Stomach (tissue), 4 donors: ENCODE measurements around the gene PDE9A.

Experiments
- POLR2A ChIP-seq, 4 donors: fragments of 450-650 bp; IDR thresholded peaks; one replicate each; pipeline ENCODE4 v1.6.1; 2016; ENCODE audit warnings: antibody characterized with exemption in 4 of 4, control low read depth in 2 of 4, mild to moderate bottlenecking in 1 of 4, moderate library complexity in 1 of 4
- TF ChIP-seq, protein P1 (sequence below), 7 experiments: fragments of 450-650 bp in 4 of 7; fragments of 200-600 bp in 3 of 7; sonication (generic) in 3 of 7; IDR thresholded peaks; one replicate each; pipeline ENCODE4 v1.5.1; 2016 to 2019; ENCODE audit warnings: antibody characterized with exemption in 7 of 7, control low read depth in 2 of 7, mild to moderate bottlenecking in 1 of 7

DNA sequence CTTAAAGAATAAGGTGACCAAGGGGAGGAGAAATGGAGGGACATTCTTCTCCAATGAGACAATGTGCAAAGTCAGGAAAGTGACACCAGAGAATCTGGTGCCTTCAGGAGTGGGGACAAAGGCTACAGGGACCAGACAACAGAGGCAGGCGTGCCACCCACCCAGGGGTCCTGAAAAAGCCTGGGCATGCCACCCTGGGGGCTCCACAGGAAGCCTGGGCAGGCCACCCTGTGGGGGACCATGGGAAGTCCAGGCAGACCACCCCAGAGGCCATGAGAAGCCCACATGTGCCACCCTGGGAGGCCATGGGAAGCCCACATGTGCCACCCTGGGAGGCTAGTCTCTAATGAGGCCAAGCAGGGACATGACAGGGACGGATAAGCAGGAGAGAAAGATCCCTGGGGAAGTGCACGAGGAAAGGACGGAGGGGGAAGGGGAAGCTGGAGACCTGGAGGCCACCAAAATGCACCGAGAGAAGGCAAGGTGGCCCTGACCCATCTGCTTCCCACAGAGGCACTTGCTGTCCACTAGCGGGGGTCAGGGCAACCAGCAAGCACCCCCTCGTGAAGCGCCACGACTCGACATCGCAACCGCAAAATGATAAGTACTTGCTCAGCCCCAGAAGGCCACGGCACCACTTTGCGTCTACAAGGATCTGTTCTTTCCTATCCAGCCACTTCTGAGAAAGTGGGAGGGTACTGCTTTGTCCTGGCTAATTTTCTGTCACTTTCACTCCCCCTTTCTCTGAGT lies 7.2 kb upstream of the PDE9A start:
- no peak for TF ChIP-seq POLR2A (IDR thresholded peaks at IDR 0.05)
- TF ChIP-seq, protein P1, sequence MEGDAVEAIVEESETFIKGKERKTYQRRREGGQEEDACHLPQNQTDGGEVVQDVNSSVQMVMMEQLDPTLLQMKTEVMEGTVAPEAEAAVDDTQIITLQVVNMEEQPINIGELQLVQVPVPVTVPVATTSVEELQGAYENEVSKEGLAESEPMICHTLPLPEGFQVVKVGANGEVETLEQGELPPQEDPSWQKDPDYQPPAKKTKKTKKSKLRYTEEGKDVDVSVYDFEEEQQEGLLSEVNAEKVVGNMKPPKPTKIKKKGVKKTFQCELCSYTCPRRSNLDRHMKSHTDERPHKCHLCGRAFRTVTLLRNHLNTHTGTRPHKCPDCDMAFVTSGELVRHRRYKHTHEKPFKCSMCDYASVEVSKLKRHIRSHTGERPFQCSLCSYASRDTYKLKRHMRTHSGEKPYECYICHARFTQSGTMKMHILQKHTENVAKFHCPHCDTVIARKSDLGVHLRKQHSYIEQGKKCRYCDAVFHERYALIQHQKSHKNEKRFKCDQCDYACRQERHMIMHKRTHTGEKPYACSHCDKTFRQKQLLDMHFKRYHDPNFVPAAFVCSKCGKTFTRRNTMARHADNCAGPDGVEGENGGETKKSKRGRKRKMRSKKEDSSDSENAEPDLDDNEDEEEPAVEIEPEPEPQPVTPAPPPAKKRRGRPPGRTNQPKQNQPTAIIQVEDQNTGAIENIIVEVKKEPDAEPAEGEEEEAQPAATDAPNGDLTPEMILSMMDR (IDR thresholded peaks at IDR 0.05) = no peak
